GM23248 (cell line): Measurements from ENCODE around the gene EIF5.

Experiments used
- EZH2 ChIP-seq: fragments of 200-600 bp; sonication (generic); IDR thresholded peaks from 2 replicates; pipeline ENCODE4 v1.6.1; 2018; ENCODE audit warnings: antibody characterized with exemption, mild to moderate bottlenecking; ENCODE audit not compliant: insufficient read depth, poor library complexity, severe bottlenecking
- EZH2phosphoT487 ChIP-seq: fragments of 200-600 bp; sonication (generic); IDR thresholded peaks from 2 replicates; pipeline ENCODE4 v1.6.1; 2018; ENCODE audit warnings: antibody characterized with exemption, moderate library complexity, mild to moderate bottlenecking, low read depth; ENCODE audit not compliant: insufficient read depth

DNA sequence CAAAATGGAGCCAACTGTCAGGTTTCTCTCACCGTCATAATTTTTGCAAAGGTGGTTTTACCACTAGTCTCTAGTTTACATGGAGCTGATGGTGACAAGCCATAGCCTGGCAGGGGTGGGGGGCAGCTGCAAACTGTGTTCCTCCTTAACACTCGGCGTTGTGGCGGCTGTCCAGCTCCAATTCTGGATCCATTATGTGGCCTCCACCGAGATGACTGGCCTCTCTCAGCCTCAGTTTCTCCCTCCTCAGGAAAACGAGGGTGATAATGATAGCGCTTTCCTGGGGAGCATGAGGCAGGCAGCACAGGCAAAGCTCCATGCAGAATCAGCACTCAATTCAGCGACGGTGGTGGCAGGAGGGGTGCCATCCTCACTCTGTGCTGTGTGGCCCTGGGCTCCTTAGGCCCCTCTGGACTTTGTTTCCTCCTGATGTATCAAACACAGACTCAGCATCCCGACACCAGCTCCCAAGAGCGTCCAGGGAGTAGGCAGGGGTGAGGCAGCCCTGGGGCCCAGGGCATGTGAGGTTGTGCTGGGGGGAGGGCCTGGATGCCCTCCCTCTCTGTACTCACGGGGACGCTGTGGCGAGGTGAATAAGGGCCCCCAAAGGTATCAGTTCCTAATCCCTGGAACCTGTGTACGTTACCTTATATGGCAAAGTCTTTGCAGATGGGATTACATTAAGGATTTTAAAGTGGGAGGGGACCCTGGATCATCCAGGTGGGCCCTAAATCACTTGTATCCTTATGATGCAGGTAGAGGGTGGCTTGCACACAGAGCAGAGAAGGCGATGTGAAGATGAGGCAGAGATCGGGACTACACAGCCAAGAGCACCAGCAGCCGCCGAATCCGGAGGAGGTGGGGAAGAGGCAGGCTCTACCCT, 46.8 kb upstream of the EIF5 start:
- no peak for TF ChIP-seq EZH2
- TF ChIP-seq EZH2phosphoT487 = no peak
